ENCODE data around the gene DUOX2. TPM values are rescaled to one million over a fixed set of nuclear protein-coding genes. Genes with fewer than 3 reads are reported as not detected.

The DUOX2 gene
- total RNA-seq, 1 donor from 2014 or later = 2.3 TPM

- DNase-seq (ENCODE audit: low spot score in 2 of 2, unreplicated experiment in 2 of 2) = no peak
- no peaks in the 10 kb centered on the region for H3K9me3 Mint-ChIP-seq
- H3K4me3 Mint-ChIP-seq = no peak overlapping the region
- H3K36me3 Mint-ChIP-seq = no peaks in the 10 kb centered on the region
- H3K4me1 Mint-ChIP-seq = peaks cover 13% of the 10 kb centered on the region
- no peak overlapping the region for H3K27ac Mint-ChIP-seq
- no peaks in the 10 kb centered on the region for H3K27me3 Mint-ChIP-seq (ENCODE audit: low read depth)
- TF ChIP-seq, protein P1, sequence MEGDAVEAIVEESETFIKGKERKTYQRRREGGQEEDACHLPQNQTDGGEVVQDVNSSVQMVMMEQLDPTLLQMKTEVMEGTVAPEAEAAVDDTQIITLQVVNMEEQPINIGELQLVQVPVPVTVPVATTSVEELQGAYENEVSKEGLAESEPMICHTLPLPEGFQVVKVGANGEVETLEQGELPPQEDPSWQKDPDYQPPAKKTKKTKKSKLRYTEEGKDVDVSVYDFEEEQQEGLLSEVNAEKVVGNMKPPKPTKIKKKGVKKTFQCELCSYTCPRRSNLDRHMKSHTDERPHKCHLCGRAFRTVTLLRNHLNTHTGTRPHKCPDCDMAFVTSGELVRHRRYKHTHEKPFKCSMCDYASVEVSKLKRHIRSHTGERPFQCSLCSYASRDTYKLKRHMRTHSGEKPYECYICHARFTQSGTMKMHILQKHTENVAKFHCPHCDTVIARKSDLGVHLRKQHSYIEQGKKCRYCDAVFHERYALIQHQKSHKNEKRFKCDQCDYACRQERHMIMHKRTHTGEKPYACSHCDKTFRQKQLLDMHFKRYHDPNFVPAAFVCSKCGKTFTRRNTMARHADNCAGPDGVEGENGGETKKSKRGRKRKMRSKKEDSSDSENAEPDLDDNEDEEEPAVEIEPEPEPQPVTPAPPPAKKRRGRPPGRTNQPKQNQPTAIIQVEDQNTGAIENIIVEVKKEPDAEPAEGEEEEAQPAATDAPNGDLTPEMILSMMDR (IDR thresholded peaks at IDR 0.05; ENCODE audit: unreplicated experiment) = no peak
Measured at GRCh38 chr15:45149060-45149459, 35.1 kb upstream of the DUOX2 start.

GRCh38 chr15:45148076-45149059, 34.4 kb upstream of the DUOX2 start:
- DNase-seq (ENCODE audit: low spot score in 2 of 2, unreplicated experiment in 2 of 2) = no peak
- Mint-ChIP-seq H3K9me3 (no peaks in the 10 kb centered on the region), H3K4me1 (peaks cover 13% of the 10 kb centered on the region), H3K27me3 (ENCODE audit: low read depth) (no peaks in the 10 kb centered on the region), H3K4me3 (no peak overlapping the region), H3K36me3 (no peaks in the 10 kb centered on the region), H3K27ac (peak overlapping the region; percentile 34)
- TF ChIP-seq, protein P1 (IDR thresholded peaks at IDR 0.05; ENCODE audit: unreplicated experiment) = no peak

- no peak for DNase-seq (ENCODE audit: low spot score in 2 of 2, unreplicated experiment in 2 of 2)
- Mint-ChIP-seq H3K27ac (peak overlapping the region; percentile 34), H3K4me1 (peaks cover 13% of the 10 kb centered on the region), H3K36me3 (no peaks in the 10 kb centered on the region), H3K4me3 (no peak overlapping the region), H3K9me3 (no peaks in the 10 kb centered on the region), H3K27me3 (ENCODE audit: low read depth) (no peaks in the 10 kb centered on the region)
- TF ChIP-seq, protein P1 (IDR thresholded peaks at IDR 0.05; ENCODE audit: unreplicated experiment) = no peak
Measured at GRCh38 chr15:45147606-45148005, 33.6 kb upstream of the DUOX2 start.

DNA sequence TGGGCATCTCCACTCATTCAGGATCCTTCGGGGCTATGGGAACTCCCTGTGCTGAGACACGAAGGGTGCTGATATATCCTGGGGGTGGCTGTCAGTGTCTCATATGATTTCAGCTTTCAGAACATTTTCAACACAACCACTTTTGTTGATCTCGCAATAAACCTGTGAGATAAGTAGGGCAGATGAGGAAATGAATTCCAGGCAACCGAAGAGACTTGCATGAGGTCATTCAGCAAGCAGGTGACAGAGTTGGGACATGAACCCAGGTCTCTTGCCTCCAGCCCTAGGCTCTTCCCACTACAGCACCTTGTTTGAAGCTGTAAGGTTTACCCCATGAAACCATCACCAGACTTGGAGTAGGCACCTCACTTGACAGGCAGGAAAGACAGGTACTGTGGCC, 32.4 kb upstream of the DUOX2 start:
- no peak overlapping the region for H3K27ac Mint-ChIP-seq
- H3K27me3 Mint-ChIP-seq (ENCODE audit: low read depth) = no peaks in the 10 kb centered on the region
- TF ChIP-seq, protein P1 (IDR thresholded peaks at IDR 0.05; ENCODE audit: unreplicated experiment) = no peak
- H3K4me3 Mint-ChIP-seq = no peak overlapping the region
- no peaks in the 10 kb centered on the region for H3K9me3 Mint-ChIP-seq
- peaks cover 13% of the 10 kb centered on the region for H3K4me1 Mint-ChIP-seq
- DNase-seq (ENCODE audit: low spot score in 2 of 2, unreplicated experiment in 2 of 2) = no peak
- H3K36me3 Mint-ChIP-seq = no peaks in the 10 kb centered on the region

- no peak overlapping the region for H3K4me3 Mint-ChIP-seq
- H3K9me3 Mint-ChIP-seq = no peaks in the 10 kb centered on the region
- TF ChIP-seq, protein P1 (IDR thresholded peaks at IDR 0.05; ENCODE audit: unreplicated experiment) = no peak
- DNase-seq (ENCODE audit: low spot score in 2 of 2, unreplicated experiment in 2 of 2) = no peak
- peaks cover 13% of the 10 kb centered on the region for H3K4me1 Mint-ChIP-seq
- no peaks in the 10 kb centered on the region for H3K27me3 Mint-ChIP-seq (ENCODE audit: low read depth)
- H3K36me3 Mint-ChIP-seq = no peaks in the 10 kb centered on the region
- no peak overlapping the region for H3K27ac Mint-ChIP-seq
Measured at GRCh38 chr15:45144775-45145174, 30.8 kb upstream of the DUOX2 start.

Measured in mesothelial cell of epicardium (in vitro differentiated cells).